DOHH2 (cell line): ENCODE results near the gene WDR62.
"Not testable (repeated sequence)": the region's sequence is repeated elsewhere in the genome, so short reads cannot be mapped to it uniquely, and the experiment has no call there.

ENCODE experiments used
- H3F3A ChIP-seq: fragments of 200-600 bp; sonication (generic), shearing (Covaris generic); 2 replicates; pipeline ENCODE4 v1.6.0; 2016; ENCODE audit warnings: antibody characterized with exemption, mild to moderate bottlenecking; ENCODE audit not compliant: control insufficient read depth, insufficient read depth
- H3K27ac ChIP-seq: fragments of 200-600 bp; sonication (generic); 2 replicates; pipeline ENCODE4 v1.5.1; 2014; ENCODE audit warnings: low read depth, mild to moderate bottlenecking, low read length, moderate library complexity
- H3K27me3 ChIP-seq: fragments of 200-600 bp; sonication (generic); 2 replicates; pipeline ENCODE4 v1.6.1; 2014; ENCODE audit warnings: mild to moderate bottlenecking, low read length, mixed read lengths; ENCODE audit not compliant: control insufficient read depth
- H3K36me3 ChIP-seq: fragments of 200-600 bp; sonication (generic); 2 replicates; pipeline ENCODE4 v1.6.1; 2014; ENCODE audit warnings: mild to moderate bottlenecking, low read length, moderate library complexity, mixed read lengths; ENCODE audit not compliant: control insufficient read depth
- H3K4me1 ChIP-seq: fragments of 200-600 bp; sonication (generic); 2 replicates; pipeline ENCODE4 v1.6.1; 2014; ENCODE audit warnings: mild to moderate bottlenecking, low read length, mixed read lengths; ENCODE audit not compliant: control insufficient read depth
- H3K4me2 ChIP-seq: fragments of 200-600 bp; sonication (generic); 2 replicates; pipeline ENCODE4 v1.6.0; 2014; ENCODE audit warnings: mild to moderate bottlenecking, low read length, moderate library complexity
- H3K4me3 ChIP-seq: fragments of 200-600 bp; sonication (generic); 2 replicates; pipeline ENCODE4 v1.5.1; 2014; ENCODE audit warnings: mild to moderate bottlenecking, low read length, mixed read lengths
- H3K79me2 ChIP-seq: fragments of 200-600 bp; sonication (generic); 2 replicates; pipeline ENCODE4 v1.6.1; 2014; ENCODE audit warnings: mild to moderate bottlenecking, low read length, mixed read lengths; ENCODE audit not compliant: control insufficient read depth
- H3K9me2 ChIP-seq: fragments of 200-600 bp; sonication (generic); replicated peaks from 2 replicates; pipeline ENCODE4 v1.6.1; 2014; ENCODE audit warnings: mild to moderate bottlenecking, low read length, mixed read lengths; ENCODE audit not compliant: control insufficient read depth
- H3K9me3 ChIP-seq: fragments of 200-600 bp; sonication (generic); 2 replicates; pipeline ENCODE4 v1.6.1; 2014; ENCODE audit warnings: antibody characterized with exemption, low read length, mixed read lengths; ENCODE audit not compliant: control insufficient read depth, insufficient read depth
- H4K20me1 ChIP-seq: fragments of 200-600 bp; sonication (generic); 2 replicates; pipeline ENCODE4 v1.6.0; 2014; ENCODE audit warnings: low read depth, mild to moderate bottlenecking, antibody characterized with exemption, low read length, moderate library complexity; ENCODE audit not compliant: control insufficient read depth, insufficient read depth
- CTCF ChIP-seq: fragments of 200-600 bp; sonication (generic); IDR thresholded peaks from one replicate; pipeline ENCODE4 v1.5.1; 2014; ENCODE audit warnings: antibody characterized with exemption, mild to moderate bottlenecking, low read depth, low read length; ENCODE audit not compliant: poor library complexity, severe bottlenecking
- EZH2phosphoT487 ChIP-seq: fragments of 200-600 bp; sonication (generic); IDR thresholded peaks from 2 replicates; pipeline ENCODE4 v1.6.1; 2017; ENCODE audit warnings: borderline replicate concordance, mild to moderate bottlenecking, antibody characterized with exemption, low read length, moderate library complexity, mixed read lengths

Gene WDR62

GRCh38 chr19:36128392-36128736 lies 73.7 kb downstream of the WDR62 start:
- H3K4me2 ChIP-seq = peak overlapping the region; percentile 86
- TF ChIP-seq CTCF = no peak
- no peak for TF ChIP-seq EZH2phosphoT487
- H3K79me2 ChIP-seq = no peaks in the 10 kb centered on the region
- H3F3A ChIP-seq = peaks cover 7% of the 10 kb centered on the region
- H3K27ac ChIP-seq = peak overlapping the region; percentile 65
- H3K9me2 ChIP-seq = no peaks in the 10 kb centered on the region
- H3K4me3 ChIP-seq = peak overlapping the region; percentile 84
- H4K20me1 ChIP-seq = no peaks in the 10 kb centered on the region
- H3K4me1 ChIP-seq = peaks cover 27% of the 10 kb centered on the region
- no peaks in the 10 kb centered on the region for H3K9me3 ChIP-seq
- peaks cover 13% of the 10 kb centered on the region for H3K36me3 ChIP-seq
- H3K27me3 ChIP-seq = no peaks in the 10 kb centered on the region

GRCh38 chr19:36131221-36131620 lies 76.5 kb downstream of the WDR62 start:
- not testable (repeated sequence) for H3K27ac ChIP-seq, H3K4me2 ChIP-seq, H3K36me3 ChIP-seq, H3F3A ChIP-seq, H3K79me2 ChIP-seq, H4K20me1 ChIP-seq, H3K9me3 ChIP-seq, H3K9me2 ChIP-seq, H3K27me3 ChIP-seq, H3K4me3 ChIP-seq
- H3K4me1 ChIP-seq = peaks cover 27% of the 10 kb centered on the region

GRCh38 chr19:36134867-36135266 lies 80.2 kb downstream of the WDR62 start:
- not testable (repeated sequence) for H3K4me3 ChIP-seq, H3K79me2 ChIP-seq, H3K9me2 ChIP-seq, H3K4me2 ChIP-seq, H3K9me3 ChIP-seq, H3K27ac ChIP-seq, H3K27me3 ChIP-seq, H3F3A ChIP-seq, H3K36me3 ChIP-seq, H4K20me1 ChIP-seq
- peaks cover 17% of the 10 kb centered on the region for H3K4me1 ChIP-seq

- Histone ChIP-seq H3K27me3 (no peaks in the 10 kb centered on the region), H3K4me3 (no peak overlapping the region), H3K9me3 (no peaks in the 10 kb centered on the region), H3K4me1 (peaks cover 11% of the 10 kb centered on the region), H3K36me3 (peaks cover 7% of the 10 kb centered on the region), H3K9me2 (no peaks in the 10 kb centered on the region), H3F3A (no peaks in the 10 kb centered on the region), H4K20me1 (peaks cover 3% of the 10 kb centered on the region; the same call in 1 of the 2 replicates), H3K79me2 (peaks cover 20% of the 10 kb centered on the region), H3K4me2 (no peak overlapping the region), H3K27ac (no peak overlapping the region)
- TF ChIP-seq EZH2phosphoT487 (no peak), CTCF (no peak)
These were observed 82.4 kb downstream of the WDR62 start for GRCh38 chr19:36136964-36137686.
